HepG2 (cell line): ENCODE data around the gene ABCA4. TPM values are rescaled to one million over a fixed set of nuclear protein-coding genes. Genes with fewer than 3 reads are reported as not detected.

Source experiments
- ATAC-seq: fragments of 200-7000 bp; cut with Tn5 transposase; 3 replicates; pipeline ENCODE4 v1.9.1; 2020; ENCODE audit warnings: mild to moderate bottlenecking, moderate library complexity
- BruUV-seq: library from RNA; stranded (reverse); fragments of 400-500 nt; replicated peaks from 2 replicates; lab custom pipeline; 2021; lab: Mats Ljungman, UMichigan
- CTCF ChIA-PET: fragments of 300-600 bp; formaldehyde crosslinking; extraction: SDS; loops from one replicate; lab custom pipeline; 2021; ENCODE audit warnings: low total read pairs, inconsistent platforms, low intra/inter-chr PET ratio; lab: Yijun Ruan, JAX
- POLR2A ChIA-PET: fragments of 350-600 bp; sonication (Branson Sonifier 250); formaldehyde crosslinking; loops from one replicate; lab custom pipeline; 2020; ENCODE audit warnings: antibody characterized with exemption, inconsistent platforms; lab: Yijun Ruan, JAX
- DNase-seq: peaks from one replicate; pipeline ENCODE4 v3.0.0-alpha.2; 2015; ENCODE audit warnings: low spot score
- FAIRE-seq: peaks from 3 replicates; lab custom pipeline; 2011; peaks lifted over from hg19 to GRCh38; lab: Jason Lieb, UNC
- H2AFZ ChIP-seq: one replicate; pipeline ENCODE4 v1.6.1; 2011; ENCODE audit warnings: low read length, inconsistent platforms
- H3K27ac ChIP-seq: fragments of 300-600 bp; 3 replicates; pipeline ENCODE4 v1.8.0; 2011; ENCODE audit warnings: mixed run types, mild to moderate bottlenecking, mixed read lengths, low read length, inconsistent platforms; ENCODE audit not compliant: insufficient read depth; ENCODE audit errors: extremely low read length
- H3K27me3 ChIP-seq, 2 experiments: fragments of 200-600 bp in 1 of 2; 2 replicates in 1 of 2; 3 replicates in 1 of 2; pipeline versions ENCODE4 v1.6.0 to v1.8.0; 2011; ENCODE audit warnings: low read length in 2 of 2, mild to moderate bottlenecking in 2 of 2, moderate library complexity in 2 of 2, inconsistent platforms in 1 of 2; ENCODE audit not compliant: insufficient read depth in 2 of 2, control insufficient read depth in 1 of 2
- H3K36me3 ChIP-seq, 2 experiments: fragments of 200-600 bp in 1 of 2; replicated peaks in 1 of 2; 2 replicates in 1 of 2; 3 replicates in 1 of 2; pipeline versions ENCODE4 v1.5.1 to v1.8.0; 2011; ENCODE audit warnings: low read length in 2 of 2, inconsistent platforms in 1 of 2; ENCODE audit not compliant: insufficient read depth in 2 of 2, control insufficient read depth in 1 of 2
- H3K4me1 ChIP-seq: 2 replicates; pipeline ENCODE4 v1.5.1; 2012; ENCODE audit warnings: low read length, inconsistent platforms; ENCODE audit not compliant: insufficient read depth
- H3K4me2 ChIP-seq: 2 replicates; pipeline ENCODE4 v1.6.0; 2011; ENCODE audit warnings: low read depth, low read length, inconsistent platforms
- H3K4me3 ChIP-seq, 3 experiments: fragments of 200-600 bp in 1 of 3; sonication (generic), shearing (Covaris generic) in 1 of 3; replicated peaks in 1 of 3; 2 replicates each; pipeline ENCODE4 v1.5.1; 2011 to 2016; ENCODE audit warnings: low read length in 3 of 3, inconsistent platforms in 2 of 3, low read depth in 2 of 3, mild to moderate bottlenecking in 2 of 3, control low read depth in 1 of 3, mixed read lengths in 1 of 3; ENCODE audit not compliant: insufficient read depth in 1 of 3
- H3K79me2 ChIP-seq: one replicate; pipeline ENCODE4 v1.6.1; 2011; ENCODE audit warnings: low read length, inconsistent platforms; ENCODE audit not compliant: insufficient read depth
- H3K9ac ChIP-seq: 2 replicates; pipeline ENCODE4 v1.6.0; 2011; ENCODE audit warnings: mild to moderate bottlenecking, low read depth, low read length, inconsistent platforms; ENCODE audit not compliant: insufficient read depth
- H3K9me3 ChIP-seq: 2 replicates; pipeline ENCODE4 v1.5.1; 2012; ENCODE audit warnings: mild to moderate bottlenecking, low read length
- H4K20me1 ChIP-seq: 2 replicates; pipeline ENCODE4 v1.6.0; 2011; ENCODE audit warnings: inconsistent platforms, mild to moderate bottlenecking, low read length, moderate library complexity; ENCODE audit not compliant: insufficient read depth
- PAXIP1 ChIP-seq: sonication (generic); formaldehyde crosslinking; conservative IDR thresholded peaks from 2 replicates; pipeline ENCODE4 v1.4.0; 2020; ENCODE audit warnings: mild to moderate bottlenecking, missing genetic modification reagents, moderate library complexity
- THAP8 ChIP-seq: sonication (generic); formaldehyde crosslinking; IDR thresholded peaks from 2 replicates; pipeline ENCODE4 v1.5.1; 2020; ENCODE audit warnings: missing genetic modification reagents, mild to moderate bottlenecking, borderline replicate concordance
- WGBS: methylation state at CpG from one replicate; pipeline ENCODE4 v1.1.6; 2017; ENCODE audit warnings: low lambda C conversion rate; 5-methylcytosine and 5-hydroxymethylcytosine counted together
- in situ Hi-C: cut with HindIII; loops from 2 replicates; pipeline ENCODE4 v1.10.0; 2017; ENCODE audit warnings: low pct_unique_long_range_greater_than_20kb; ENCODE audit not compliant: extremely low pct_ligation_motif_present
- intact Hi-C: fragments of 100-400 bp; cut with micrococcal nuclease; formaldehyde crosslinking; loops from one replicate; pipeline ENCODE4 v1.10.0; 2022; ENCODE audit not compliant: unreplicated experiment
- polyA plus RNA-seq, 8 experiments: library from polyadenylated mRNA; depleted of rRNA in 3 of 8; stranded (reverse) in 7 of 8; unstranded in 1 of 8; fragments of >200 nt; fragmentation: Illumina TruSeq in 4 of 8; extraction: Trizol in 4 of 8; gene quantifications; 2 replicates each; pipeline versions ENCODE4 v1.2.1 to v1.2.3, GENCODE V29; 2011 to 2016; ENCODE audit warnings: low read depth in 4 of 8, missing spikeins in 1 of 8, mixed read lengths in 1 of 8; ENCODE audit not compliant: insufficient read depth in 1 of 8
- total RNA-seq, 5 experiments: library from RNA; depleted of rRNA; stranded (reverse); fragments of >200 nt; fragmentation: Illumina TruSeq; extraction: Trizol; gene quantifications; 2 replicates each; pipeline ENCODE4 v1.2.3, GENCODE V29; 2016; ENCODE audit warnings: low read depth in 1 of 5
- TF ChIP-seq, protein P1 (sequence below), 2 experiments: fragments of 450-650 bp in 1 of 2; sonication (generic) in 1 of 2; formaldehyde crosslinking in 1 of 2; IDR thresholded peaks; 2 replicates each; pipeline versions ENCODE4 v1.6.1 to v1.8.0; 2016 to 2022; ENCODE audit warnings: antibody characterized with exemption in 1 of 2, mild to moderate bottlenecking in 1 of 2, missing genetic modification reagents in 1 of 2

Gene ABCA4
- total and polyA plus RNA-seq, 2 of the 13 experiments (the other 11 are each of a cell fraction or from before 2014, with no cell fraction given), result 0.24 to 0.67 TPM

- TF ChIP-seq PAXIP1, result 0 out of 2 replicates have a peak, but pooled peaks have one; percentile 17
Observed at GRCh38 chr1:94119796-94120569, 965 bp downstream of the ABCA4 start (continued).

- H3K27me3 ChIP-seq, result no peaks in the 10 kb centered on the region
- H3K4me1 ChIP-seq, result peaks cover 83% of the 10 kb centered on the region
- no TSS peak for BruUV-seq
- no peak for TF ChIP-seq THAP8 (CRISPR knock-in tag)
- TF ChIP-seq, protein P1, sequence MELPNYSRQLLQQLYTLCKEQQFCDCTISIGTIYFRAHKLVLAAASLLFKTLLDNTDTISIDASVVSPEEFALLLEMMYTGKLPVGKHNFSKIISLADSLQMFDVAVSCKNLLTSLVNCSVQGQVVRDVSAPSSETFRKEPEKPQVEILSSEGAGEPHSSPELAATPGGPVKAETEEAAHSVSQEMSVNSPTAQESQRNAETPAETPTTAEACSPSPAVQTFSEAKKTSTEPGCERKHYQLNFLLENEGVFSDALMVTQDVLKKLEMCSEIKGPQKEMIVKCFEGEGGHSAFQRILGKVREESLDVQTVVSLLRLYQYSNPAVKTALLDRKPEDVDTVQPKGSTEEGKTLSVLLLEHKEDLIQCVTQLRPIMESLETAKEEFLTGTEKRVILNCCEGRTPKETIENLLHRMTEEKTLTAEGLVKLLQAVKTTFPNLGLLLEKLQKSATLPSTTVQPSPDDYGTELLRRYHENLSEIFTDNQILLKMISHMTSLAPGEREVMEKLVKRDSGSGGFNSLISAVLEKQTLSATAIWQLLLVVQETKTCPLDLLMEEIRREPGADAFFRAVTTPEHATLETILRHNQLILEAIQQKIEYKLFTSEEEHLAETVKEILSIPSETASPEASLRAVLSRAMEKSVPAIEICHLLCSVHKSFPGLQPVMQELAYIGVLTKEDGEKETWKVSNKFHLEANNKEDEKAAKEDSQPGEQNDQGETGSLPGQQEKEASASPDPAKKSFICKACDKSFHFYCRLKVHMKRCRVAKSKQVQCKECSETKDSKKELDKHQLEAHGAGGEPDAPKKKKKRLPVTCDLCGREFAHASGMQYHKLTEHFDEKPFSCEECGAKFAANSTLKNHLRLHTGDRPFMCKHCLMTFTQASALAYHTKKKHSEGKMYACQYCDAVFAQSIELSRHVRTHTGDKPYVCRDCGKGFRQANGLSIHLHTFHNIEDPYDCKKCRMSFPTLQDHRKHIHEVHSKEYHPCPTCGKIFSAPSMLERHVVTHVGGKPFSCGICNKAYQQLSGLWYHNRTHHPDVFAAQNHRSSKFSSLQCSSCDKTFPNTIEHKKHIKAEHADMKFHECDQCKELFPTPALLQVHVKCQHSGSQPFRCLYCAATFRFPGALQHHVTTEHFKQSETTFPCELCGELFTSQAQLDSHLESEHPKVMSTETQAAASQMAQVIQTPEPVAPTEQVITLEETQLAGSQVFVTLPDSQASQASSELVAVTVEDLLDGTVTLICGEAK (IDR thresholded peaks at IDR 0.05), result no peak
- TF ChIP-seq, protein P1 (CRISPR knock-in tag; IDR thresholded peaks at IDR 0.05), result 0 out of 2 replicates have a peak, but pooled peaks have one; percentile 20
- H3K36me3 ChIP-seq, result no peaks in the 10 kb centered on the region
- WGBS, result 57% methylated on average over 2 of the region's 6 CpGs
- ChIA-PET CTCF (no interaction called here), POLR2A (interaction anchor here (1.3 kb wide), 1 partner anchor 51 kb away, joined by 9 read pairs; no protein-coding TSS in a partner anchor)
- no peak overlapping the region; the same call in 1 of the 2 replicates for H3K4me2 ChIP-seq
- no peak overlapping the region for H3K9ac ChIP-seq
- no peak overlapping the region for H2AFZ ChIP-seq
- H4K20me1 ChIP-seq, result no peaks in the 10 kb centered on the region
- intact Hi-C loops, result loop anchor here (5.0 kb wide), 1 partner anchor 57 kb away; no protein-coding TSS in a partner anchor
- no peaks in the 10 kb centered on the region for H3K79me2 ChIP-seq
- H3K4me3 ChIP-seq, result no peak overlapping the region
- FAIRE-seq (no peak), DNase-seq (no peak), ATAC-seq (no peak)
- in situ Hi-C loops, result no loop called here
- no peaks in the 10 kb centered on the region for H3K9me3 ChIP-seq
- no peak overlapping the region for H3K27ac ChIP-seq
Observed at GRCh38 chr1:94119306-94119705, 1.6 kb downstream of the ABCA4 start.
